ENCODE results near the gene RNF215. TPM values are rescaled to one million over a fixed set of nuclear protein-coding genes. Genes with fewer than 3 reads are reported as not detected.

The RNF215 gene
- total and polyA plus RNA-seq, 10 of the 15 experiments (the other 5 are each of a cell fraction or from before 2014, with no cell fraction given): 0.31 to 7.6 (median 3.0) TPM; not detected in 1

DNA sequence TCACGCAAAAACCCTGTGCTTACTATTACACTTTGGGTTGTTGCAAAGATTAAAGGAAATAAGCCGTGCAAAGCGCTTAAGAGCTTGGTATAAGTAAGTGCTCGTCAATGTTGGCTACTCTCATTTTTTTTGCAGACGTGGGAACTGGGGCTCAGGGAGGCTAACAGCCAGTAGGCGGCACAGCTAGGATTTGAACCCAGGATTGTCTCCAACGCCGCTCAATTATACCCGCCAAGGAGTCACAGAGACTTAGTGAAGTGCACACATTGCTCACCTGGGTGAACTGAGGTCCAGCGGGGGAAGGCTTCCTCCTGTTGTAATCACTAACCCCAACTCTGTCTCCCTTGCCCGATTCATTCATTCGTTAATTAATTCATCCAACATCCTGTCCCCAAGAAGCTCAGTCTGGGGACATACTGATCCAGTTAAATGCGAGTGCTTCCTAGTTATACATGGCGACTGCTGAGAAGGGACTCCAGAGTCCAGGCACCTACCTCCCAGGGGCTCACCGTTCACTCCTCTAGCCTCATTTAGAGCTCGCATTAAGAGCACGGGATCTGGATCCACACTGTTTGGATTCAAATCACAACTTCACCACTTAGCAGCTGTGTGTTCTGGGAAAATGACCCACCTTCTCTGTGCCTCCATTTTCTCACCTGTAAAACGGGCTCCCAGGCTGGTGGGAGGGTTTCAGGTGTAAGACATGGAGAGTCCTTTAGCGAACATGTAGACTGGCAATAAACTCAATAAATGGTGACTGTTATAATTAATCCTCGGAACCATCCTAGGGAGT, 37.5 kb upstream of the RNF215 start:
- Histone ChIP-seq H3K36me3 (ENCODE audit: control insufficient read depth in 2 of 2, insufficient read depth in 2 of 2, low read length in 1 of 2) (peaks cover 3 to 16% of the 10 kb centered on the region in 2 experiments; a peak in 2 of 4 replicates), H3K9me3 (replicated peaks; ENCODE audit: control insufficient read depth, insufficient read depth, low read length) (no peaks in the 10 kb centered on the region; the same call in 2 of the 3 replicates), H3K27me3 (replicated peaks in 1 of 2; ENCODE audit: control insufficient read depth in 2 of 2, insufficient read depth in 2 of 2, low read length in 1 of 2) (no peaks in the 10 kb centered on the region), H3K4me3 (peak overlapping the region; percentile 65), H3K4me1 (ENCODE audit: control insufficient read depth, insufficient read depth, low read length) (peaks cover 22% of the 10 kb centered on the region), H2AFZ (ENCODE audit: control insufficient read depth, low read depth, low read length) (peak overlapping the region; percentile 67), H3K9ac (ENCODE audit: control insufficient read depth, insufficient read depth, low read length) (peak overlapping the region; percentile 85), H3K27ac (ENCODE audit: control insufficient read depth, insufficient read depth) (peak overlapping the region; percentile 82), H3K4me2 (ENCODE audit: control insufficient read depth, insufficient read depth) (peak overlapping the region; percentile 99), H3K79me2 (ENCODE audit: control insufficient read depth, insufficient read depth, low read length) (peaks cover 45% of the 10 kb centered on the region), H4K20me1 (ENCODE audit: control insufficient read depth, insufficient read depth) (no peaks in the 10 kb centered on the region)
- ChIA-PET SMC1A (ENCODE audit: uncharacterized antibody, unreplicated experiment) (interaction anchor here (0.6 to 6.0 kb wide), 19 partner anchors 9 to 183 kb away, joined by 3 to 69 read pairs (median 4); partner anchors contain the start of genes CASTOR1, RNF215 and TCN2), CTCF (interaction anchor here (0.7 to 7.5 kb wide), 21 partner anchors 9 to 317 kb away, joined by 3 to 172 read pairs (median 4); partner anchors contain the start of genes CASTOR1, RNF215 and SEC14L2), POLR2A (interaction anchor here (0.6 to 6.4 kb wide), 25 partner anchors 9 to 1368 kb away, joined by 3 to 60 read pairs (median 4); partner anchors contain the start of genes MTMR3, PIK3IP1, SEC14L2 and SF3A1), RAD21 (ENCODE audit: unreplicated experiment) (interaction anchor here (0.7 to 7.3 kb wide), 13 partner anchors 20 to 330 kb away, joined by 3 to 137 read pairs (median 4); partner anchors contain the start of genes CASTOR1, CCDC157, RNF215 and SEC14L2)
- no TSS peak for BruUV-seq (replicated peaks)
- 30% methylated on average over 20 of the region's 20 CpGs for WGBS (ENCODE audit: insufficient coverage, insufficient replicate concordance, low lambda C conversion rate, missing lambda C conversion rate)
- DNase-seq (ENCODE audit: low read depth, low spot score) (no peak), ATAC-seq (no peak), FAIRE-seq (no peak)
- in situ Hi-C loops (cut with MboI): no loop called here
- intact Hi-C loops (cut with micrococcal nuclease; ENCODE audit: unreplicated experiment): loop anchor here (1.0 kb wide), 1 partner anchor 33 kb away; no protein-coding TSS in a partner anchor
- TF ChIP-seq CREB1 (IDR thresholded peaks at IDR 0.05; ENCODE audit: low read depth): no peak
- TF ChIP-seq, protein P1, sequence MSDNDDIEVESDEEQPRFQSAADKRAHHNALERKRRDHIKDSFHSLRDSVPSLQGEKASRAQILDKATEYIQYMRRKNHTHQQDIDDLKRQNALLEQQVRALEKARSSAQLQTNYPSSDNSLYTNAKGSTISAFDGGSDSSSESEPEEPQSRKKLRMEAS (IDR thresholded peaks at IDR 0.05; ENCODE audit: low read depth, low read length): no peak
- TF ChIP-seq NR2C2 (IDR thresholded peaks at IDR 0.05; ENCODE audit: borderline replicate concordance, control insufficient read depth, insufficient read length, low read depth): no peak
- no peak for TF ChIP-seq POU2F2 (IDR thresholded peaks at IDR 0.05; ENCODE audit: borderline replicate concordance, low read depth, low read length)
- no peak for TF ChIP-seq MYB (IDR thresholded peaks at IDR 0.05; ENCODE audit: borderline replicate concordance, low read depth, low read length)
- TF ChIP-seq NR2F1 (conservative IDR thresholded peaks at IDR 0.05): no peak
- TF ChIP-seq, protein P2, sequence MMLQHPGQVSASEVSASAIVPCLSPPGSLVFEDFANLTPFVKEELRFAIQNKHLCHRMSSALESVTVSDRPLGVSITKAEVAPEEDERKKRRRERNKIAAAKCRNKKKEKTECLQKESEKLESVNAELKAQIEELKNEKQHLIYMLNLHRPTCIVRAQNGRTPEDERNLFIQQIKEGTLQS (IDR thresholded peaks at IDR 0.05; ENCODE audit: borderline replicate concordance, extremely low read depth, low read depth, low read length): no peak
- TF ChIP-seq, protein P3, sequence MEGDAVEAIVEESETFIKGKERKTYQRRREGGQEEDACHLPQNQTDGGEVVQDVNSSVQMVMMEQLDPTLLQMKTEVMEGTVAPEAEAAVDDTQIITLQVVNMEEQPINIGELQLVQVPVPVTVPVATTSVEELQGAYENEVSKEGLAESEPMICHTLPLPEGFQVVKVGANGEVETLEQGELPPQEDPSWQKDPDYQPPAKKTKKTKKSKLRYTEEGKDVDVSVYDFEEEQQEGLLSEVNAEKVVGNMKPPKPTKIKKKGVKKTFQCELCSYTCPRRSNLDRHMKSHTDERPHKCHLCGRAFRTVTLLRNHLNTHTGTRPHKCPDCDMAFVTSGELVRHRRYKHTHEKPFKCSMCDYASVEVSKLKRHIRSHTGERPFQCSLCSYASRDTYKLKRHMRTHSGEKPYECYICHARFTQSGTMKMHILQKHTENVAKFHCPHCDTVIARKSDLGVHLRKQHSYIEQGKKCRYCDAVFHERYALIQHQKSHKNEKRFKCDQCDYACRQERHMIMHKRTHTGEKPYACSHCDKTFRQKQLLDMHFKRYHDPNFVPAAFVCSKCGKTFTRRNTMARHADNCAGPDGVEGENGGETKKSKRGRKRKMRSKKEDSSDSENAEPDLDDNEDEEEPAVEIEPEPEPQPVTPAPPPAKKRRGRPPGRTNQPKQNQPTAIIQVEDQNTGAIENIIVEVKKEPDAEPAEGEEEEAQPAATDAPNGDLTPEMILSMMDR (IDR thresholded peaks at IDR 0.05 in 2 of 3, conservative IDR thresholded peaks at IDR 0.05 in 1 of 3; ENCODE audit: control insufficient read depth in 2 of 3, extremely low read depth in 1 of 3, insufficient read depth in 1 of 3, low read depth in 3 of 3, low read length in 3 of 3): peak in 1 of 3 experiments; percentile 15; a peak in 1 of 6 replicates
- TF ChIP-seq IKZF1 (conservative IDR thresholded peaks at IDR 0.05): no peak
- TF ChIP-seq USF2 (IDR thresholded peaks at IDR 0.05; ENCODE audit: borderline replicate concordance, low read depth, low read length): no peak
- TF ChIP-seq SMARCA5 (IDR thresholded peaks at IDR 0.05): peak; percentile 29; the same call in 1 of the 2 replicates
- TF ChIP-seq PAX5 (IDR thresholded peaks at IDR 0.05; ENCODE audit: borderline replicate concordance, low read depth, low read length): no peak
- no peak for TF ChIP-seq CBFB (IDR thresholded peaks at IDR 0.05; ENCODE audit: low read depth)
- no peak for TF ChIP-seq SP1 (IDR thresholded peaks at IDR 0.05; ENCODE audit: low read depth, low read length)
- no peak for TF ChIP-seq GABPA (IDR thresholded peaks at IDR 0.05; ENCODE audit: low read depth)
- TF ChIP-seq ZNF24 (IDR thresholded peaks at IDR 0.05): peak; percentile 39; the same call in 1 of the 2 replicates
- TF ChIP-seq SREBF1 (IDR thresholded peaks at IDR 0.05; ENCODE audit: low read length): no peak

Data from GM12878 (cell line).